ENCODE results near the gene SLC25A3. TPM values are rescaled to one million over a fixed set of nuclear protein-coding genes. Genes with fewer than 3 reads are reported as not detected.
"Not testable (repeated sequence)": the region's sequence is repeated elsewhere in the genome, so short reads cannot be mapped to it uniquely, and the experiment has no call there.

SLC25A3 gene
- total and polyA plus RNA-seq, 7 donors = 525 to 872 (median 638) TPM

GRCh38 chr12:98595243-98595988, 1.9 kb downstream of the SLC25A3 start:
- DNase-seq = no peak
- Histone ChIP-seq H3K4me1 (peaks cover 0 to 40% (median 30%) of the 10 kb centered on the region in 4 donors), H3K27me3 (no peaks in the 10 kb centered on the region), H3K4me3 (peak overlapping the region; percentile 76 to 98 (median 88)), H3K36me3 (peaks cover 22 to 47% (median 31%) of the 10 kb centered on the region in 4 donors), H3K27ac (peak overlapping the region; percentile 94 to 100 (median 96)), H3K9me3 (no peaks in the 10 kb centered on the region)
- intact Hi-C loops (cut with DNase I) = no loop called here
- TF ChIP-seq CTCF (IDR thresholded peaks at IDR 0.05) (no peak), POLR2A (IDR thresholded peaks at IDR 0.05) (no peak), POLR2AphosphoS5 (IDR thresholded peaks at IDR 0.05) (no peak), EP300 (IDR thresholded peaks at IDR 0.05) (no peak)
- WGBS, 2 donors = 42 to 49% methylated on average over 3 of the region's 3 CpGs

GRCh38 chr12:98597313-98597712, 3.8 kb downstream of the SLC25A3 start:
- H3K27me3 ChIP-seq; H3K27ac ChIP-seq; H3K9me3 ChIP-seq; intact Hi-C loops (cut with DNase I); DNase-seq; H3K4me3 ChIP-seq: not testable (repeated sequence)
- 85 to 96% methylated on average over 5 of the region's 5 CpGs for WGBS, 2 donors
- Histone ChIP-seq H3K36me3 (peaks cover 36 to 66% (median 48%) of the 10 kb centered on the region in 4 donors), H3K4me1 (peaks cover 0 to 40% (median 30%) of the 10 kb centered on the region in 4 donors)

GRCh38 chr12:98601924-98602323, 8.4 kb downstream of the SLC25A3 start:
- DNase-seq = no peak
- Histone ChIP-seq H3K4me1 (peaks cover 0 to 13% (median 7%) of the 10 kb centered on the region in 4 donors), H3K9me3 (no peaks in the 10 kb centered on the region), H3K27ac (no peak overlapping the region), H3K4me3 (no peak overlapping the region), H3K27me3 (no peaks in the 10 kb centered on the region), H3K36me3 (peaks cover 54 to 85% (median 65%) of the 10 kb centered on the region in 4 donors)
- 96 to 97% methylated on average over 8 of the region's 8 CpGs for WGBS, 2 donors
- TF ChIP-seq POLR2AphosphoS5 (IDR thresholded peaks at IDR 0.05) = no peak
- no peak for TF ChIP-seq CTCF (IDR thresholded peaks at IDR 0.05)
- no peak for TF ChIP-seq POLR2A (IDR thresholded peaks at IDR 0.05)
- TF ChIP-seq EP300 (IDR thresholded peaks at IDR 0.05) = no peak
- intact Hi-C loops (cut with DNase I) = no loop called here

- H3K9me3 ChIP-seq = no peaks in the 10 kb centered on the region
- H3K4me3 ChIP-seq = no peak overlapping the region
- 64 to 71% methylated on average over 2 of the region's 2 CpGs for WGBS, 2 donors
- H3K27ac ChIP-seq = no peak overlapping the region
- H3K36me3 ChIP-seq = peaks cover 22 to 40% (median 25%) of the 10 kb centered on the region in 4 donors
- H3K27me3 ChIP-seq = no peaks in the 10 kb centered on the region
- intact Hi-C loops (cut with DNase I) = no loop called here
- H3K4me1 ChIP-seq = no peaks in the 10 kb centered on the region
- DNase-seq = no peak
- TF ChIP-seq EP300 (IDR thresholded peaks at IDR 0.05) = no peak
- no peak for TF ChIP-seq CTCF (IDR thresholded peaks at IDR 0.05)
- no peak for TF ChIP-seq POLR2AphosphoS5 (IDR thresholded peaks at IDR 0.05)
- no peak for TF ChIP-seq POLR2A (IDR thresholded peaks at IDR 0.05)
Measured at GRCh38 chr12:98606359-98606988, 13.0 kb downstream of the SLC25A3 start.

GRCh38 chr12:98610596-98610995, 17.1 kb downstream of the SLC25A3 start:
- Histone ChIP-seq H3K27ac (no peak overlapping the region), H3K36me3 (no peaks in the 10 kb centered on the region), H3K9me3 (no peaks in the 10 kb centered on the region), H3K27me3 (no peaks in the 10 kb centered on the region), H3K4me3 (no peak overlapping the region), H3K4me1 (no peaks in the 10 kb centered on the region)
- intact Hi-C loops (cut with DNase I) = no loop called here
- TF ChIP-seq EP300 (IDR thresholded peaks at IDR 0.05) (no peak), POLR2A (IDR thresholded peaks at IDR 0.05) (no peak), POLR2AphosphoS5 (IDR thresholded peaks at IDR 0.05) (no peak), CTCF (IDR thresholded peaks at IDR 0.05) (no peak)
- no peak for DNase-seq
- WGBS, 2 donors = 93 to 97% methylated on average over 2 of the region's 2 CpGs

All from sigmoid colon (tissue), 7 donors.